Measurements from ENCODE around the gene PAPSS1.

DNA sequence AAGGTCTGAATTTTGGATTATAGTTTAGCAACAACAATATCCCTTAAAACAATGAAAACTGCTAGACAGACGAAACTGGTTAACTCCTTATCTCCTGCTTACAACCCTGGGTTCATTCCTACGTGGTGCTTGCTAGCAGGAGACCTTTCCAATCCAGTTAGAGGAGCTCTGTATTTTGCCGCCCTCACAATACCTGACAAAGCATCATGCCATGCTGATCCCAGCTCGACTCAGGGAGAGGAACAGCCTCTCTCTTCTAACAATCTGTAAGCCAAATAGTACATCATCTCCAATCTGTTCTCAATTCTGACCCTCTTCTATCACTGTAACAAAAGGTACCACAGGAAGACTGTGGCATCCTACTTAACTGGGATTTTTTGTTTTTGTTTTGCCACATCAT, 74.4 kb downstream of the PAPSS1 start:
- TF ChIP-seq POLR2A (IDR thresholded peaks at IDR 0.05; ENCODE audit: low read depth, low read length) = no peak
- no peak for TF ChIP-seq EZH2 (IDR thresholded peaks at IDR 0.05; ENCODE audit: borderline replicate concordance, low read depth, low read length, severe bottlenecking)
- TF ChIP-seq, protein P1, sequence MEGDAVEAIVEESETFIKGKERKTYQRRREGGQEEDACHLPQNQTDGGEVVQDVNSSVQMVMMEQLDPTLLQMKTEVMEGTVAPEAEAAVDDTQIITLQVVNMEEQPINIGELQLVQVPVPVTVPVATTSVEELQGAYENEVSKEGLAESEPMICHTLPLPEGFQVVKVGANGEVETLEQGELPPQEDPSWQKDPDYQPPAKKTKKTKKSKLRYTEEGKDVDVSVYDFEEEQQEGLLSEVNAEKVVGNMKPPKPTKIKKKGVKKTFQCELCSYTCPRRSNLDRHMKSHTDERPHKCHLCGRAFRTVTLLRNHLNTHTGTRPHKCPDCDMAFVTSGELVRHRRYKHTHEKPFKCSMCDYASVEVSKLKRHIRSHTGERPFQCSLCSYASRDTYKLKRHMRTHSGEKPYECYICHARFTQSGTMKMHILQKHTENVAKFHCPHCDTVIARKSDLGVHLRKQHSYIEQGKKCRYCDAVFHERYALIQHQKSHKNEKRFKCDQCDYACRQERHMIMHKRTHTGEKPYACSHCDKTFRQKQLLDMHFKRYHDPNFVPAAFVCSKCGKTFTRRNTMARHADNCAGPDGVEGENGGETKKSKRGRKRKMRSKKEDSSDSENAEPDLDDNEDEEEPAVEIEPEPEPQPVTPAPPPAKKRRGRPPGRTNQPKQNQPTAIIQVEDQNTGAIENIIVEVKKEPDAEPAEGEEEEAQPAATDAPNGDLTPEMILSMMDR (IDR thresholded peaks at IDR 0.05; ENCODE audit: extremely low read depth in 1 of 2, insufficient read depth in 1 of 2, low read depth in 1 of 2, low read length in 2 of 2) = no peak
- TF ChIP-seq JUN (IDR thresholded peaks at IDR 0.05; ENCODE audit: borderline replicate concordance, insufficient read depth, insufficient read length, low read depth) = no peak
- no peak for TF ChIP-seq POLR2AphosphoS5 (IDR thresholded peaks at IDR 0.05; ENCODE audit: insufficient read depth, low read depth, low read length)
